ENCODE results near the gene PCSK6. TPM values are rescaled to one million over a fixed set of nuclear protein-coding genes. Genes with fewer than 3 reads are reported as not detected.

The PCSK6 gene
- total and polyA plus RNA-seq, 7 donors, result 8.3 to 32.7 (median 13.3) TPM

- no peak for ATAC-seq
Observed at GRCh38 chr15:101463270-101463669, 26.2 kb downstream of the PCSK6 start.

GRCh38 chr15:101461097-101461496, 28.4 kb downstream of the PCSK6 start:
- no peak overlapping the region for H3K4me3 ChIP-seq
- TF ChIP-seq CTCF (IDR thresholded peaks at IDR 0.05), result no peak
- no peaks in the 10 kb centered on the region for H3K36me3 ChIP-seq (ENCODE audit: insufficient read depth in 1 of 2, low read depth in 1 of 2)
- intact Hi-C loops (cut with DNase I), result no loop called here
- 91 to 97% (median 95%) methylated on average over 4 of the region's 4 CpGs for WGBS, 3 donors
- no peak overlapping the region for H3K27ac ChIP-seq
- DNase-seq (no peak), ATAC-seq (no peak)
- no peaks in the 10 kb centered on the region for H3K27me3 ChIP-seq (ENCODE audit: insufficient read depth in 3 of 3, low read length in 2 of 3)
- H3K9me3 ChIP-seq, result no peaks in the 10 kb centered on the region
- H3K4me1 ChIP-seq, result peaks cover 13% of the 10 kb centered on the region

More at GRCh38 chr15:101463270-101463669, 26.2 kb downstream of the PCSK6 start:
- no peak for DNase-seq
- intact Hi-C loops (cut with DNase I), result no loop called here
- H3K27ac ChIP-seq, result no peak overlapping the region
- peaks cover 7% of the 10 kb centered on the region for H3K4me1 ChIP-seq
- TF ChIP-seq CTCF (IDR thresholded peaks at IDR 0.05), result no peak
- H3K9me3 ChIP-seq, result peaks cover 3% of the 10 kb centered on the region
- no peaks in the 10 kb centered on the region for H3K27me3 ChIP-seq (ENCODE audit: insufficient read depth in 3 of 3, low read length in 2 of 3)
- no peaks in the 10 kb centered on the region for H3K36me3 ChIP-seq (ENCODE audit: insufficient read depth in 1 of 2, low read depth in 1 of 2)
- H3K4me3 ChIP-seq, result no peak overlapping the region
- 66 to 71% (median 67%) methylated on average over 8 of the region's 8 CpGs for WGBS, 3 donors

GRCh38 chr15:101459579-101460300, 29.8 kb downstream of the PCSK6 start:
- H3K27me3 ChIP-seq (ENCODE audit: insufficient read depth in 3 of 3, low read length in 2 of 3), result no peaks in the 10 kb centered on the region
- H3K27ac ChIP-seq, result no peak overlapping the region
- DNase-seq, result no peak
- no peaks in the 10 kb centered on the region for H3K9me3 ChIP-seq
- intact Hi-C loops (cut with DNase I), result no loop called here
- no peak overlapping the region for H3K4me3 ChIP-seq
- TF ChIP-seq CTCF (IDR thresholded peaks at IDR 0.05), result no peak
- ATAC-seq, result no peak
- H3K36me3 ChIP-seq (ENCODE audit: insufficient read depth in 1 of 2, low read depth in 1 of 2), result no peaks in the 10 kb centered on the region
- 94 to 95% (median 94%) methylated on average over 12 of the region's 12 CpGs for WGBS, 3 donors
- peaks cover 26% of the 10 kb centered on the region for H3K4me1 ChIP-seq

GRCh38 chr15:101458908-101459578, 30.5 kb downstream of the PCSK6 start:
- Histone ChIP-seq H3K27ac (peak overlapping the region; percentile 30), H3K4me1 (peaks cover 26% of the 10 kb centered on the region), H3K9me3 (no peaks in the 10 kb centered on the region), H3K27me3 (ENCODE audit: insufficient read depth in 3 of 3, low read length in 2 of 3) (no peaks in the 10 kb centered on the region), H3K4me3 (no peak overlapping the region), H3K36me3 (ENCODE audit: insufficient read depth in 1 of 2, low read depth in 1 of 2) (no peaks in the 10 kb centered on the region)
- no peak for TF ChIP-seq CTCF (IDR thresholded peaks at IDR 0.05)
- WGBS, 3 donors, result 58 to 66% (median 65%) methylated on average over 16 of the region's 16 CpGs
- DNase-seq, result peak in 1 of 2 donors; percentile 45
- ATAC-seq, result peak in 2 of 4 donors; percentile 17 to 18
- intact Hi-C loops (cut with DNase I), result no loop called here
